GM08714 (cell line): Measurements from ENCODE around the gene GCAT.

Experiments
- H3K4me3 ChIP-seq: fragments of 200-500 bp; sonication (Bioruptor generic); 2 replicates; pipeline ENCODE4 v1.5.1; 2014; ENCODE audit warnings: mild to moderate bottlenecking, low read length, inconsistent platforms
- ZNF274 ChIP-seq: IDR thresholded peaks from 2 replicates; pipeline ENCODE4 v1.6.1; 2012; ENCODE audit warnings: mild to moderate bottlenecking, low read depth, low read length

GCAT gene

GRCh38 chr22:37807410-37808293, at the start of gene GCAT:
Gene GCAT, plus strand, starts transcription at chr22:37807934. Its CDS starts 34 bp downstream, at chr22:37807968.
- peak within 1 kb of the TSS; percentile 60 for H3K4me3 ChIP-seq
- no peak for TF ChIP-seq ZNF274

GRCh38 chr22:37758694-37759093, 49.0 kb upstream of the GCAT start:
- TF ChIP-seq ZNF274 = no peak
- no peak overlapping the region for H3K4me3 ChIP-seq

GRCh38 chr22:37759281-37759680, 48.5 kb upstream of the GCAT start:
- no peak overlapping the region for H3K4me3 ChIP-seq
- TF ChIP-seq ZNF274 = no peak

GRCh38 chr22:37760152-37760551, 47.6 kb upstream of the GCAT start:
- TF ChIP-seq ZNF274 = no peak
- no peak overlapping the region for H3K4me3 ChIP-seq

- H3K4me3 ChIP-seq = no peak overlapping the region
- no peak for TF ChIP-seq ZNF274
These were observed 45.3 kb upstream of the GCAT start for GRCh38 chr22:37762389-37762836.

GRCh38 chr22:37763012-37763411, 44.7 kb upstream of the GCAT start:
- no peak for TF ChIP-seq ZNF274
- no peak overlapping the region for H3K4me3 ChIP-seq

- TF ChIP-seq ZNF274 = no peak
- no peak overlapping the region for H3K4me3 ChIP-seq
These were observed 44.1 kb upstream of the GCAT start for GRCh38 chr22:37763652-37764051.

- TF ChIP-seq ZNF274 = no peak
- no peak overlapping the region for H3K4me3 ChIP-seq
These were observed 43.1 kb upstream of the GCAT start for GRCh38 chr22:37764622-37765021.

GRCh38 chr22:37765498-37765897, 42.2 kb upstream of the GCAT start:
- TF ChIP-seq ZNF274 = no peak
- H3K4me3 ChIP-seq = no peak overlapping the region

GRCh38 chr22:37765953-37766576, 41.7 kb upstream of the GCAT start:
- no peak for TF ChIP-seq ZNF274
- H3K4me3 ChIP-seq = no peak overlapping the region

GRCh38 chr22:37768273-37768672, 39.5 kb upstream of the GCAT start:
- no peak overlapping the region for H3K4me3 ChIP-seq
- TF ChIP-seq ZNF274 = no peak

GRCh38 chr22:37769056-37769455, 38.7 kb upstream of the GCAT start:
- H3K4me3 ChIP-seq = no peak overlapping the region
- no peak for TF ChIP-seq ZNF274

- TF ChIP-seq ZNF274 = no peak
- no peak overlapping the region for H3K4me3 ChIP-seq
These were observed 36.7 kb upstream of the GCAT start for GRCh38 chr22:37771081-37771480.

- no peak for TF ChIP-seq ZNF274
- H3K4me3 ChIP-seq = no peak overlapping the region
These were observed 35.9 kb upstream of the GCAT start for GRCh38 chr22:37771702-37772427.
